ACHN (cell line): ENCODE results near the gene KCNJ12.
"Not testable (repeated sequence)": the region's sequence is repeated elsewhere in the genome, so short reads cannot be mapped to it uniquely, and the experiment has no call there.

Experiments
- DNase-seq: peaks from one replicate; pipeline ENCODE4 v3.0.0-alpha.2; 2015
- in situ Hi-C: cut with HindIII; loops from 2 replicates; pipeline ENCODE4 v1.10.0; 2017; ENCODE audit warnings: low sequenced_read_pairs, low pct_ligation_motif_present, low pct_unique_long_range_greater_than_20kb

KCNJ12 gene

GRCh38 chr17:21411679-21412205 is 35.6 kb downstream of the KCNJ12 start:
- in situ Hi-C loops, DNase-seq: not testable (repeated sequence)

- in situ Hi-C loops, DNase-seq: not testable (repeated sequence)
Observed at GRCh38 chr17:21412207-21412681, 36.1 kb downstream of the KCNJ12 start.

GRCh38 chr17:21413570-21414279 is 37.6 kb downstream of the KCNJ12 start:
- DNase-seq, in situ Hi-C loops: not testable (repeated sequence)

- DNase-seq, in situ Hi-C loops: not testable (repeated sequence)
Observed at GRCh38 chr17:21414616-21415015, 38.5 kb downstream of the KCNJ12 start.

GRCh38 chr17:21415166-21415990 is 39.2 kb downstream of the KCNJ12 start:
- DNase-seq, in situ Hi-C loops: not testable (repeated sequence)

- DNase-seq, in situ Hi-C loops: not testable (repeated sequence)
Observed at GRCh38 chr17:21416471-21416981, 40.4 kb downstream of the KCNJ12 start.

- DNase-seq, in situ Hi-C loops: not testable (repeated sequence)
Observed at GRCh38 chr17:21417349-21417748, 41.2 kb downstream of the KCNJ12 start.

- in situ Hi-C loops, result no loop called here
- DNase-seq, result no peak
Observed at GRCh38 chr17:21417921-21418320, 41.8 kb downstream of the KCNJ12 start.

- in situ Hi-C loops, result no loop called here
- DNase-seq, result no peak
Observed at GRCh38 chr17:21418446-21419298, 42.5 kb downstream of the KCNJ12 start.

- in situ Hi-C loops, result no loop called here
- no peak for DNase-seq
Observed at GRCh38 chr17:21419299-21420239, 43.4 kb downstream of the KCNJ12 start.

GRCh38 chr17:21420503-21421090 is 44.4 kb downstream of the KCNJ12 start:
- in situ Hi-C loops, DNase-seq: not testable (repeated sequence)

GRCh38 chr17:21421421-21422310 is 45.5 kb downstream of the KCNJ12 start:
- DNase-seq, in situ Hi-C loops: not testable (repeated sequence)

GRCh38 chr17:21422311-21423189 is 46.4 kb downstream of the KCNJ12 start:
- in situ Hi-C loops, DNase-seq: not testable (repeated sequence)

GRCh38 chr17:21423190-21423493 is 47.0 kb downstream of the KCNJ12 start:
- in situ Hi-C loops, DNase-seq: not testable (repeated sequence)

- DNase-seq, in situ Hi-C loops: not testable (repeated sequence)
Observed at GRCh38 chr17:21424697-21425096, 48.5 kb downstream of the KCNJ12 start.
